Measurements from ENCODE around the gene PRTG.

DNA sequence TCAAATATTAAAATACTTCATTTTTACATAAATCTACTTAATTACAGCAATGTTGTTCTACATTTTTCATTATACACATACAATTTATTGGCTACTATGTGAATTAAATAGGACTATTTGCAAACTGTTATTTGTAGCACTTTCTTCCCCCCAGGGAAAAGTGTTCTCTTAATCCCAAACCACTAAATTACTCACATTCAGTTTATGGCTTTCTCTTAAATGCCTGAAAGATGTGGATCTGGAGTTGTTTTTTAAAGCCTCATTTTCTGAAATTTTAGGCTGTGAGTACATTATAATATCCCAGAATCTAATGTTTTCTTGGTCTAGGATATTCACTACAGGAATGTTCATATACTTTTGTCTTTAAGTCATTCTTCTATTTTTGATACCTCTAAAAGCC, 32.7 kb downstream of the PRTG start:
- TF ChIP-seq CTCF (IDR thresholded peaks at IDR 0.05 in 2 of 3, conservative IDR thresholded peaks at IDR 0.05 in 1 of 3; ENCODE audit: insufficient read depth in 2 of 3, low read depth in 1 of 3, low read length in 3 of 3) (no peak), MXI1 (IDR thresholded peaks at IDR 0.05; ENCODE audit: low read depth, low read length) (no peak), SRF (CRISPR knock-in tag; IDR thresholded peaks at IDR 0.05) (no peak), TAF15 (IDR thresholded peaks at IDR 0.05; ENCODE audit: low read depth, low read length) (no peak), ZNF146 (CRISPR knock-in tag; IDR thresholded peaks at IDR 0.05; ENCODE audit: unreplicated experiment) (no peak), KAT7 (CRISPR knock-in tag; IDR thresholded peaks at IDR 0.05; ENCODE audit: borderline replicate concordance) (no peak), SIN3A (IDR thresholded peaks at IDR 0.05; ENCODE audit: borderline replicate concordance in 2 of 2, control insufficient read depth in 1 of 2, low read depth in 2 of 2, low read length in 2 of 2) (no peak)
- TF ChIP-seq, protein P1, sequence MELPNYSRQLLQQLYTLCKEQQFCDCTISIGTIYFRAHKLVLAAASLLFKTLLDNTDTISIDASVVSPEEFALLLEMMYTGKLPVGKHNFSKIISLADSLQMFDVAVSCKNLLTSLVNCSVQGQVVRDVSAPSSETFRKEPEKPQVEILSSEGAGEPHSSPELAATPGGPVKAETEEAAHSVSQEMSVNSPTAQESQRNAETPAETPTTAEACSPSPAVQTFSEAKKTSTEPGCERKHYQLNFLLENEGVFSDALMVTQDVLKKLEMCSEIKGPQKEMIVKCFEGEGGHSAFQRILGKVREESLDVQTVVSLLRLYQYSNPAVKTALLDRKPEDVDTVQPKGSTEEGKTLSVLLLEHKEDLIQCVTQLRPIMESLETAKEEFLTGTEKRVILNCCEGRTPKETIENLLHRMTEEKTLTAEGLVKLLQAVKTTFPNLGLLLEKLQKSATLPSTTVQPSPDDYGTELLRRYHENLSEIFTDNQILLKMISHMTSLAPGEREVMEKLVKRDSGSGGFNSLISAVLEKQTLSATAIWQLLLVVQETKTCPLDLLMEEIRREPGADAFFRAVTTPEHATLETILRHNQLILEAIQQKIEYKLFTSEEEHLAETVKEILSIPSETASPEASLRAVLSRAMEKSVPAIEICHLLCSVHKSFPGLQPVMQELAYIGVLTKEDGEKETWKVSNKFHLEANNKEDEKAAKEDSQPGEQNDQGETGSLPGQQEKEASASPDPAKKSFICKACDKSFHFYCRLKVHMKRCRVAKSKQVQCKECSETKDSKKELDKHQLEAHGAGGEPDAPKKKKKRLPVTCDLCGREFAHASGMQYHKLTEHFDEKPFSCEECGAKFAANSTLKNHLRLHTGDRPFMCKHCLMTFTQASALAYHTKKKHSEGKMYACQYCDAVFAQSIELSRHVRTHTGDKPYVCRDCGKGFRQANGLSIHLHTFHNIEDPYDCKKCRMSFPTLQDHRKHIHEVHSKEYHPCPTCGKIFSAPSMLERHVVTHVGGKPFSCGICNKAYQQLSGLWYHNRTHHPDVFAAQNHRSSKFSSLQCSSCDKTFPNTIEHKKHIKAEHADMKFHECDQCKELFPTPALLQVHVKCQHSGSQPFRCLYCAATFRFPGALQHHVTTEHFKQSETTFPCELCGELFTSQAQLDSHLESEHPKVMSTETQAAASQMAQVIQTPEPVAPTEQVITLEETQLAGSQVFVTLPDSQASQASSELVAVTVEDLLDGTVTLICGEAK (IDR thresholded peaks at IDR 0.05), result no peak
- TF ChIP-seq, protein P1 (CRISPR knock-in tag; IDR thresholded peaks at IDR 0.05), result no peak
- TF ChIP-seq, protein P2, sequence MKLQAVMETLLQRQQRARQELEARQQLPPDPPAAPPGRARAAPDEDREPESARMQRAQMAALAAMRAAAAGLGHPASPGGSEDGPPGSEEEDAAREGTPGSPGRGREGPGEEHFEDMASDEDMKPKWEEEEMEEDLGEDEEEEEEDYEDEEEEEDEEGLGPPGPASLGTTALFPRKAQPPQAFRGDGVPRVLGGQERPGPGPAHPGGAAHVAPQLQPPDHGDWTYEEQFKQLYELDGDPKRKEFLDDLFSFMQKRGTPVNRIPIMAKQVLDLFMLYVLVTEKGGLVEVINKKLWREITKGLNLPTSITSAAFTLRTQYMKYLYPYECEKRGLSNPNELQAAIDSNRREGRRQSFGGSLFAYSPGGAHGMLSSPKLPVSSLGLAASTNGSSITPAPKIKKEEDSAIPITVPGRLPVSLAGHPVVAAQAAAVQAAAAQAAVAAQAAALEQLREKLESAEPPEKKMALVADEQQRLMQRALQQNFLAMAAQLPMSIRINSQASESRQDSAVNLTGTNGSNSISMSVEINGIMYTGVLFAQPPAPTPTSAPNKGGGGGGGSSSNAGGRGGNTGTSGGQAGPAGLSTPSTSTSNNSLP (IDR thresholded peaks at IDR 0.05; ENCODE audit: borderline replicate concordance, low read depth, low read length), result no peak

Data from K562 (cell line).